HG02870 (cell line): ENCODE data around the gene TMEM151A.
"Not testable (repeated sequence)": the region's sequence is repeated elsewhere in the genome, so short reads cannot be mapped to it uniquely, and the experiment has no call there.

ENCODE experiments used
- ATAC-seq: cut with Tn5 transposase; IDR thresholded peaks from one replicate; pipeline ENCODE4 v1.9.1; 2021; ENCODE audit warnings: mild to moderate bottlenecking, moderate library complexity; ENCODE audit not compliant: unreplicated experiment

The TMEM151A gene

DNA sequence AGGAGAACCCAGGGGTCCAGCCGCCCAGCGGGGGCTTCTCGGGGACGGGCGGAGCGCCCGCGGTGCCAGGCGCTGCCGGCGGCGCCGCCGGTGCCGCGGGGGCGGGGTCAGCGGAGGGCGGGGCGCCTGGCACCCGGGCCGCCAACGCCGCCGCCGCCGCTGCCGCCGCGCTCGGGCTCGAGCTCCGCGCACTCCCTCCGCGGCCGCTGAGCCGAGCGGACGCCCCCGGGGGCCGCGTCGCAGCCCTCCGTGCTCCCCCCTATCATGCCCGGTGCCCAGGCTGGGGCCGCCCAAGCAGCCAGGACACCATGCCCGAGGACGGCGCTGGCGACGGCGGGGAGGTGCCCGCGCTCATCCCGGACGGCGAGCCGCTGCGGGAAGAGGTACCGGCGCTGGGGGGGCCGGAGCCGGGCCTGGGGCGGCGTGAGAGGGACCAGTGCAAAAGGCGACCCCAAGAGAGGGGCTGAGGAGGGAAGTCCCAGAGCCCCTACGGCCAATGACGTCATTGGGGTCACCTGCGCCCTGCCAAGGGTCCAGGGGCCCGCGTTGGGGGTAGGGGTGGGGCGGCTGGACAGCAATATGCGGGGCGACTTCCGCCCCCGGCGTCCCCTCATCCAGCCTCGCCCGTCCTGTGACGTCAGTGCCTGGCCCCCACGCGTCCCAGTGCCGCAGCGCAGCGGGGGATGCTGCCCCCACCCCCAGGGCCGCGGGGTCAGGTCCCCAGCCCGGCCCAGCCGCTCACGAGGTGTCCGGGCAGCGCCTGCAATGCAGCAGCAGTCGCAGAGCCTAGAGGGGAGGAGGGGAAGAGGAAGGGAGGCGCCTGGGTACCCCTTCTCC lies at the start of gene TMEM151A:
TMEM151A (plus strand) TSS at position 189 of the 837 bp plus-strand sequence; CDS start at position 309, 120 bp downstream.
- ATAC-seq, result no peak

GRCh38 chr11:66242095-66242765 lies 49.5 kb upstream of the TMEM151A start:
- no peak for ATAC-seq

GRCh38 chr11:66243782-66244535 lies 47.7 kb upstream of the TMEM151A start:
- no peak for ATAC-seq

DNA sequence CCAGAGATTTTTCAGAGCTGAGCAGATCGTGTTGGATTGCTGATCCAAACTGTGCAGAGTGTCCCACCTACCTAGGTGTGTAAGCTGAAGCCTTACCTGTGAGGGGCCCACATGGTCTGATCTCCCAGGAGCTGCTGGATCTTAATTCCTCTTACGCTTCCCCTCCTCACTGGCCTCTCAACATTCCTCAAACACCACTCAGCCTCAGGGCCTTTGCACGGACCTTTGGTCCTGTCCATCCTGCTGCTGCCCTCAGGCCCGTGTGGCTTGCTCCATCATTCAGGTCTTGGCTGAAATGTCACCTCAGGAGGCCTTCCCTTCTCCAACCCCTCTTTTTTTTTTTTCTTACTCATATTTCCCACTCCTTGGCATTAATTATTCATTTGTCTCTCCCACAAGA lies 44.4 kb upstream of the TMEM151A start:
- ATAC-seq, result no peak

- no peak for ATAC-seq
Observed at GRCh38 chr11:66247801-66248200, 43.9 kb upstream of the TMEM151A start.

- ATAC-seq, result no peak
Observed at GRCh38 chr11:66248903-66249302, 42.8 kb upstream of the TMEM151A start.

- ATAC-seq, result no peak
Observed at GRCh38 chr11:66251809-66252208, 39.9 kb upstream of the TMEM151A start.

DNA sequence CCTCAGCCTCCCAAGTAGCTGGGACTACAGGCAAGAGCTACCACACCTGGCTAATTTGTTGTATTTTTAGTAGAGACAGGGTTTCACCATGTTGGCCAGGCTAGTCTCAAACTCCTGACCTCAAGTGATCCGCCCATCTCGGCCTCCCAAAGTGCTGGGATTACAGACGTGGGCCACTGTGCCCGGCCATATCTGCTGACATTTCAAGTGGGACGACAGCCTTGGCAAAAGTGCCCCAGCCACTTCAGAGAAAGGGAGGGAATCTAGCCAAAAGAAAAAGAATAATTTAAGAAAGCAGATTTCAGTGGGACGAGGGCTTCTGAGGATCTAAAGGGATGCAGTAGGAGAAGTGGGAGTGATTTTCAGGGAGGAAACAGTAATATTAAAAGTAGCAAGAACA lies 38.6 kb upstream of the TMEM151A start:
- not testable (repeated sequence) for ATAC-seq

DNA sequence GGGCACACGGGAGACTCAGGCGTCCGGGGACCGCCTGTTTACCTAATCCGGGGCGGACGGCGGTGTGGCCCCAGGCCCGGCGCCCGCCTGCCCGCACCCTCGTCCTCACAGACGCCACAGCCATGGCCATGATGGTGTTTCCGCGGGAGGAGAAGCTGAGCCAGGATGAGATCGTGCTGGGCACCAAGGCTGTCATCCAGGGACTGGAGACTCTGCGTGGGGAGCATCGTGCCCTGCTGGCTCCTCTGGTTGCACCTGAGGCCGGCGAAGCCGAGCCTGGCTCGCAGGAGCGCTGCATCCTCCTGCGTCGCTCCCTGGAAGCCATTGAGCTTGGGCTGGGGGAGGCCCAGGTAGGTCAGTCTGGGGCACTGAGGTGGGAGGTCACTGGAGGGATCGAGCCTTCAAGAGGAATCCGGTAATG lies 33.2 kb upstream of the TMEM151A start:
- ATAC-seq, result no peak

DNA sequence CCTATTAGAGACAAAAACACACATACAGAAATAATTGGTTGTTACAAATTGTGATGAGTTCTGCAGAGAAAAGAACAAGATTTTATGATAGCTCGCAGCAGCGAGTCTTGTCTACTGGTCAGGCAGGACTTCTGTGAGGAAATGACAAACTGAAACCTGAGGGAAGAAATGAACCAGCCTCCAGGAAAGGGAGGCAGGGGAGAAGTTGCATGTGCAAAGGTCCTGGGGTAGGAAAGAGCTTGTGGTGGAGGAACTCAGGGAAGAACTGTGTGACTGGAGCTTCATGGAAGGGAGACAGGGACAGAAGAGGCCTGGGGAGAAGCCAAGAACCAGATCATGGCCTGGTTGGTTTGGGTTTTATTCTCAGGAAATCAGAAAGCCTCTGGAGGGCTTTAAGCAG lies 32.5 kb upstream of the TMEM151A start:
- no peak for ATAC-seq

DNA sequence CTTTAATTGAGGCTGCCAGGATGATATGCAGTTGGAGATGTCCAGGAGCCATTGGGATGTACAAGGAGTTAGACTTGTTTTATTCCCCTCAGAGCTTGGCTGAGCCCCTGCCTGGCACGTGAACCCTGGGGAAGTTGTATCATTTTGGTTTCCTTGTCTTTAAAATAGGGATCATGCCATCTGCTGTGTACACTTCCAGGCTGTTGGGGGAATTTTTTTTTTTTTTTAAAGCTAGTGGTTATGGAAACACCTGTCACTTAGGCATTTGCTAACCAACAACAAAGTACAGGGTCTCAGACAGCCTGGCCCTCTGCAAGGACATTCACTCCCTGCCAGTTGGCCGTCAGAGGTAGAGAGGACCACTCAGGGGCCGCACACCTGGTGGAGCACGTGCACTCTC lies 31.7 kb upstream of the TMEM151A start:
- ATAC-seq, result no peak

- ATAC-seq, result no peak
Observed at GRCh38 chr11:66261578-66261977, 30.1 kb upstream of the TMEM151A start.

DNA sequence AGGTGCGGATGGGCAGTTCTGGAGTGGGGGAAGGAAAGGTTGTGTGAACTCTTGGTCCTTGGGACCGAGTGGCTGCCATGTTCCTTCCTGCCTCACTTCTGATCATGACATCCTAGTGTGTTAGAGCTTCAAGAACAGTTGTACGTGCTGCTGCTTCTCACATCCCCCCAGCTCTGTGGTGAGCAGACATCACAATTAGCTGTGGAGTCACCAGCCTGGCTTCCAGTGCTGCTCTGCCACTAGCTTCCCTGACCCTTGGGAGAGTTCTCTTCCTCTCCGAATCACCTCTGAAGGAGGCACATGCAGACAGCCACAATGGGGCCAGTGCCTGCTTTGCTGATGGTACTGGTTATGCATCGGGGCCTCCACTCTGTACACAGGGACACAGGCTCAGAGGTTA lies 29.5 kb upstream of the TMEM151A start:
- ATAC-seq, result no peak

GRCh38 chr11:66262696-66263095 lies 29.0 kb upstream of the TMEM151A start:
- ATAC-seq, result no peak

GRCh38 chr11:66263231-66263630 lies 28.5 kb upstream of the TMEM151A start:
- no peak for ATAC-seq

GRCh38 chr11:66263785-66264184 lies 27.9 kb upstream of the TMEM151A start:
- ATAC-seq, result no peak

- no peak for ATAC-seq
Observed at GRCh38 chr11:66264383-66264782, 27.3 kb upstream of the TMEM151A start.

DNA sequence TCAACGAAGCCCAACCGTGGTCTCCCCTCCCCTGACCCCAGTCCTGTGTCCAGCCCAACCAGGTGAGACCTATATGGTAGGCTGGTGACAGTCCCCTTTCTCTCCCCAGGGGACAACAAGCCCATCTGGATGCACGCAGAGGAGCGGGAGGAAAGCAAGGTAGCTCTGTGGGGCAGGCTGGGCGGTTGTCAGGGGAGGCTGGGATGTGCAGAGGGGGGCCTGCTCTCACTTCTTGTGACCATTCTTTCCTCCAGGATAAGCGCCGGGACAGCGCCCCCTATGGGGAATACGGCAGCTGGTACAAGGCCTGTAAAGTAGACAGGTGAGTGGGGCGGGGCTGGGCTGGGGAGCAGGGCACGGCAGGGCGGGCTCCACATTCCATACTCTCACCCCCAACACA lies 26.8 kb upstream of the TMEM151A start:
- no peak for ATAC-seq

DNA sequence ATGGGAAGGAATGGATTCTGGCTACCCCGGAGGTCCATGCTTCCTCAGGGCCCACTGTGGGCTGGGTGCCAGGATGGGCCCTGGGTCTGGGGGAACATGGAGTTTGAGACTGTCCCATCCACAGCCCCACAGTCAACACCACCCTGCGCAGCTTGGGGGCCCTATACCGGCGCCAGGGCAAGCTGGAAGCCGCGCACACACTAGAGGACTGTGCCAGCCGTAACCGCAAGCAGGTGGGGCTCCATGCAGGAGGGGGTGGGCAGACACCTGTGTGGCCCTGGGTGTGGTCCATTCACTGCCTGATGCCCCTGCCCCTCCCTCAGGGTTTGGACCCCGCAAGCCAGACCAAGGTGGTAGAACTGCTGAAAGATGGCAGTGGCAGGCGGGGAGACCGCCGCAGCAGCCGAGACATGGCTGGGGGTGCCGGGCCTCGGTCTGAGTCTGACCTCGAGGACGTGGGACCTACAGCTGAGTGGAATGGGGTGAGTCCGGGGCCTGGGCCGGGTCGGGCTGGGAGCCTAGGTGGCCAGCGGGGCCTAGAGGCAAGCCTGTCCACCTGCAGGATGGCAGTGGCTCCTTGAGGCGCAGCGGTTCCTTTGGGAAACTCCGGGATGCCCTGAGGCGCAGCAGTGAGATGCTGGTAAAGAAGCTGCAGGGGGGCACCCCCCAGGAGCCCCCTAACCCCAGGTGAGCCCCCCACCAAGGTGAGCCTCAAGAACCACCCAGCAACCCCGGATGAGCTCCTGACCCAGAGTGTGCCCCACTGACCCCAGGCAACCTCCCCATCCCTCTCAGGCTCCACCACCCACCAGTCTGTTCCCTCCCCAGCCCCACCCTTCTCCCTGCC lies 25.9 kb upstream of the TMEM151A start:
- no peak for ATAC-seq

- no peak for ATAC-seq
Observed at GRCh38 chr11:66266378-66267038, 25.2 kb upstream of the TMEM151A start.
